ENCODE measurements around the gene CELF6.

- TF ChIP-seq CTCF (IDR thresholded peaks at IDR 0.05) (no peak), ZFX (IDR thresholded peaks at IDR 0.05; ENCODE audit: borderline replicate concordance) (no peak)
These were observed 39.2 kb downstream of the CELF6 start for GRCh38 chr15:72280751-72281150.
